SH-SY5Y (cell line): ENCODE data around the gene PARN.
A peak's percentile ranks its signal among the peaks of the same experiment; 100 is the strongest.

Experiments
- GATA2 ChIP-seq: IDR thresholded peaks from 2 replicates; pipeline ENCODE4 v1.6.1; 2011; ENCODE audit warnings: mild to moderate bottlenecking, low read depth, low read length
- GATA3 ChIP-seq: IDR thresholded peaks from 2 replicates; pipeline ENCODE4 v1.6.1; 2011; ENCODE audit warnings: low read depth, mild to moderate bottlenecking, low read length, moderate library complexity

Gene PARN

GRCh38 chr16:14491861-14492529 is 138.1 kb downstream of the PARN start:
- TF ChIP-seq GATA2: no peak
- TF ChIP-seq GATA3: no peak

DNA sequence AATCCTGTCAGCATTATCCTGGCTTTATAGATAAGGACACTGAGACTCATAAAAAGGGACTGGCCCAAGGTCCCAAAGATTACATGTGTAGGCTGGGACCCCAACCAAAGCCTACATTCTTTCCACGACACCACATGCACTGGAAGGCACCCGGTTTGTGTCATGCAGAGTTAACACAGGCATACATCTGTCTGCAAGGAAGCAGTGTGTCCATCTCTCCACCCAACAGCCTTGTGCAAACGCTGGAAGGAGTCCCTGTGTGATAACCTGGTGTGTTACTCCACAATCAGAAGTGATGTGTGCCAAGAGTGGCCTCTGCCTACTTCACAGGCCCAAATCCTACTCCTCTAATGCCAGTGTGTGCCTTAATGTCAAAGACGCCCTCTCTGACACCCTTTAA is 139.8 kb downstream of the PARN start:
- TF ChIP-seq GATA2 (no peak), GATA3 (no peak)

DNA sequence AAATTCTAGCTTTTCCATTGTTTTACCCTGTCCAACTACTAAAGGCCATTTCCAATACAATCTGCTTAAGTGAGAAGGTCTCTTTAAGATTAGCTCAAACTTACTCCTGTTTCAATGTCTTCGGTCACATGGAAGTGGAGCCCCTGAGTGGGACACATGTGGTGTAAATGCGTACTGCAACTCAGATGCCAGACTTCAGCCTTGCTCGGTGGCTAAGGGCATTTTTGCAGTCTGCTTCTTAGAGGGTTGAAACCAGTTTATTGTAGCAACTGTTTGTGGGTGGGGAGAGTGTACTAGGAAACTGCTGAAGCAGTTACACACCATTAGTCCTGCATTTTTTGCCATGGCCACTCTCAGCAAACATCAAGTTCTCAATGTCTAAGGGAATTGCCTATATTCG is 140.6 kb downstream of the PARN start:
- TF ChIP-seq GATA3: no peak
- TF ChIP-seq GATA2: no peak

DNA sequence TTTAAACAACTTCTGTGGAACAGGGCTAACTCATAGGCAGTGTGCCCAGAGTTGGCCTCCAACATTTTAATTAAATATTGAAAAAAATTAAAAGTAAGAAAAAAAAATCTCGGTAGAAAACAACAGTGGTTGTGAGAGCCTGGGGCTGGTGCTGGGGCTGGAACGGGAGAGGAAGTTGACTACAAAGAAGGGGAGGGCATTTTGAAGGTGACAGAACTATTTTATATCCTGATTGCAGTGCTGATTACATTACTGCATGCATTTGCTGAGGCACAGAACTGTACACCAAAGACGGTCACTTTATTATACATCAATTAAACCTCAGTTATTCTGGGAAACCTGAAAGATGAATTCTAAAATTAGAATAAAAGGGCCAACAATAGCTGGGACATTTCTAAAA is 142.5 kb downstream of the PARN start:
- TF ChIP-seq GATA2 (peak; percentile 44; the same call in 1 of the 2 replicates), GATA3 (no peak)

- TF ChIP-seq GATA2 (0 out of 2 replicates have a peak, but pooled peaks have one; percentile 6), GATA3 (no peak)
Measured at GRCh38 chr16:14486520-14487303, 143.3 kb downstream of the PARN start.

- TF ChIP-seq GATA2: no peak
- no peak for TF ChIP-seq GATA3
Measured at GRCh38 chr16:14485811-14486519, 144.1 kb downstream of the PARN start.

- no peak for TF ChIP-seq GATA3
- no peak for TF ChIP-seq GATA2
Measured at GRCh38 chr16:14485121-14485551, 144.9 kb downstream of the PARN start.

GRCh38 chr16:14483819-14484385 is 146.2 kb downstream of the PARN start:
- TF ChIP-seq GATA3 (no peak), GATA2 (no peak)

- no peak for TF ChIP-seq GATA2
- no peak for TF ChIP-seq GATA3
Measured at GRCh38 chr16:14476183-14476582, 153.9 kb downstream of the PARN start.

DNA sequence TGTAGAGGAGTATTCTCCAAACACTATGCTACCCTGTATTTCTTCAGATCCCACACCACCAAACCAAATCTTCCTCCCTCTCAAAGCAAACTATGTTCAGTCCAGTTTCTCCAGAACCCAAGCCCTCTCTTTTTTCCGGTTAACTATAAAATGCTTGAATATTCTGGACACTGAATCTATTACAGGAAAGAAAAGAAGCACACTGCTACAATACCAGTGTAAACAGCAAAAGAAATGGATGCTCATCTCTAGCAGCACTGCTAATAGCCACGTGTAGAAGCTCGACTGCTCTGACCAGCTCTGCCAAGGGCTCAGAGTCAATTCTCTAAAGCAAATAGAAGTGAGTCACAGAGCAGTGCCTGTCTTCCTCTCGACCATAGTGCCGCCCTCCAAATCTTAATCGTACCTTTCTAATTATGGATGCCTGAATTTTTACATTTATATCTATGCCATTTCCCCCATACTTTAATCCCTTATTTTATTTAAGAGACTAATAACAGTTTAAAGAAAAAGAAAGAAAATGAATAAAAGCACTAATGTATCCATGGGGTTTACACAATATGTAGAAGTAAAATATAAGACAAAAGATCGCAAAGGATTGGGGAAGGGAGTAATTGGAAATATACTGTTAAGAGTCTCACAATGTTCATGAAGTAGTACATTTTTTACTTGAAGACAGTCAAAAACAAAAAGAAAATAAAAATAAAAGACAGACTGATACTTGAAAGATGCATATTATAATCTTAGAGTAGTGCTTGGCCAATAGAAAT is 154.5 kb downstream of the PARN start:
- TF ChIP-seq GATA3 (no peak), GATA2 (no peak)

DNA sequence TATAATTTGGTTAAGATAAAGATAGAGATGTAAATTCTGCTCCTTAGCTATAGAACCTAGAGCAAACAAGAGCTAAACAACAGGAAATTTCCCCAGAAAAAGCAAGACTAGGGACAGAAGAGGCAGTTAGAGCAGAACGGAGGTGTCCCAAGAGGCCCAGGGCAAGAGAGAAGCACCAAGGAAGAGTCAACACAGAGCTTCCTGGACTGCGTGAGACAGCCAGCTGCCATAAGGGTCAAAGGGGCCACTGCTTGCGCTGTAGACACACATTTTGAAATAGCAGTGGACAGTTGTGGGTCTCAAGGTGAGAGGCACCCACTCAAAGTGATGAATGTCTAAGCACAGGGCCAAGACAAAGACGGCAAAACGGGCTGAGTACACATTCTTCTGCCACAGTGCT is 156.6 kb downstream of the PARN start:
- no peak for TF ChIP-seq GATA2
- TF ChIP-seq GATA3: no peak

- TF ChIP-seq GATA2: no peak
- TF ChIP-seq GATA3: no peak
Measured at GRCh38 chr16:14472357-14472756, 157.7 kb downstream of the PARN start.

DNA sequence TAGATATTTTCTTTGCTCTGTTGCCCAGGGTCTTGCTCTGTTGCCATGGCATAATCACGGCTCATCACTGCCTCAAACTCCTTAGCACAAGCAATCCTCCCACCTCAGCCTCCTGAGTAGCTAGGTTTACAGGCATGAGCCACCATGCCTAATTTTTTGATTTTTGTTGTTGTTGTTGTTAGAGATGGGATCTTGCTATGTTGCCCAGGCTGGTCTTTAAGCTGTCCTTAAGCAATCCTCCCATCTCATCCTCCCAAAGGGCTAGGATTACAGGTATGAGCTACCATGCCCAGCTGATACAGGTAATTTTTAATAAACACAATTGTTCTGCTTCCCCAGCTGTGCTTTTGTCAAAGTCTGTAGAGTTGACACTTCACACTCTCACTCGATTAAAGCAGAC is 159.3 kb downstream of the PARN start:
- no peak for TF ChIP-seq GATA3
- no peak for TF ChIP-seq GATA2

DNA sequence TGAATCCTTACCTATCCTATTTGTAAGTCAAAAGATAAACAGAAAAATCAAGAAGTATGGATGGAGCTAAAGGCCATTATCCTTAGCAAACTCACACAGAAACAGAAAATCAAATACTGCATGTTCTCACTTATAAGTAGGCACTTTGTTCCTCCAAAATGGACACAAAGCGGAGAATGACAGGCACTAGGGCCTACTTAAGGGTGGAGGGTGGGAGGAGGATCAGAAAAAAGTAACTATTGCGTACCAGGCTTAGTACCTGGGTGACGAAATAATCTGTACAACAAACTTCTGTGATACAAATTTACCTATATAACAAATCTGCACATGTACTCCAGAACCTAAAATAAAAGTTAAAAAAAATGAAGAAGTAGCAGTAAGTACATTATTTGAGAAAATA is 164.3 kb downstream of the PARN start:
- TF ChIP-seq GATA3 (no peak), GATA2 (no peak)
